WI38 (cell line): Measurements from ENCODE around the gene COL1A1.

Source experiments
- H3K4me3 ChIP-seq: 2 replicates; pipeline ENCODE4 v1.5.1; 2011; ENCODE audit warnings: low read depth, mild to moderate bottlenecking, control low read depth, low read length
- CTCF ChIP-seq: IDR thresholded peaks from 2 replicates; pipeline ENCODE4 v1.5.1; 2012; ENCODE audit warnings: low read depth, mild to moderate bottlenecking, control low read depth, low read length

Gene COL1A1

DNA sequence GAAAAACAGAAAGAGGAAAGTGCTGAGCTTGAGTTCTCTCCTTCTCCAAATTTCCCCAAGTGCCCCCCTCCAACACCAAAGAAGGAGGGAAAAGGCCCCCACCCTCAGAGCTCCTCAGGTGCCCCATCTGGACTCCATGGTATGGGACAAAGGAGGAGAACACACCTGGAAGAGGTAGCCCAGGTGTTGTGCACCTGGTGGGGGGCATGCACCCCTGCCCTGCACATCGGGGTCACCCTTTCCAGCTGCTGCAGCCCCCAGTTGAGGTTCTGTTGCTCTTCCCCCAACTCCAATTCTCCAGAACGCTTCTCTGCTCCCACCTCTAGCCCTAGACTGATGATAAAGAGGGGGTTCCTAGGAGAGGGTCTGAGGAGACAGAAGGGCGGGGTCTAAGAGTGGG, 3.0 kb upstream of the COL1A1 start:
- peak overlapping the region; percentile 27; the same call in 1 of the 2 replicates for H3K4me3 ChIP-seq
- no peak for TF ChIP-seq CTCF

DNA sequence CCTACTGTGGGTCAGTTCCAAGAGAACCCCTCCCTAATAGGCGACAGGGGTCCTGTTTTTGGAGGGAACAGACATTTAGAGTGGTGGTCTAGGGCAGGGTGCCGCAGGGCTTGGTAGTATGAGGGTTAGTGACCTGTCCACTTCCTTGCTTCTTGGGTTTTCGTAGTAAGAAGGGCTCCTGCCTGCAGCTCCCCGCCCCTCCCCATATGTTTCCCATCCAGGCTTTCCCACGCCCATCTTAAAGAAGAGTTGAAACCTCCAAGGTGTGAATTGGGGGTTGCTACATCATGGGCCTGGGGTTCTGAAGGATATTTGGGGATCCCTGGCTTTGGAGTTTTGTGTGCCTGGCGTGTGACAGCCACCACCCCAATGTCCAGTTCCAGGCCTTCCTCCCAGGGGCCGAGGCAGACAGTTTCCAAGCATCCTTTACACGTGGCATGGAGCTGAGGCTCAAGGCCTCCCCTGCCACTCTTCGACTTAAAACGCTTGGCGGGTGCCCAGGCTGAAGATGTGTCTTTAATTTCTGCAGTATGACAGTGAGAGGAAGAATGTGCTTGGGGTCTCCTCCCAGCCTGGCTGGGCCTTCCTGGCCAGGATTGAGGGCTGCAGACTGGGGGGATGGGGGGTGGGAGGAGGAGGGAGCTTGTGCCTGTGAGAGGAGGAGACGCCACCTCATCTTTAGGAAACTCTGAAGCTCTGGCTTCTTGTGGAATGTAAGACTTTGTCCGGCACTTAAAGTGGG, 2.3 kb upstream of the COL1A1 start:
- no peak for TF ChIP-seq CTCF
- peak overlapping the region; percentile 35 for H3K4me3 ChIP-seq

DNA sequence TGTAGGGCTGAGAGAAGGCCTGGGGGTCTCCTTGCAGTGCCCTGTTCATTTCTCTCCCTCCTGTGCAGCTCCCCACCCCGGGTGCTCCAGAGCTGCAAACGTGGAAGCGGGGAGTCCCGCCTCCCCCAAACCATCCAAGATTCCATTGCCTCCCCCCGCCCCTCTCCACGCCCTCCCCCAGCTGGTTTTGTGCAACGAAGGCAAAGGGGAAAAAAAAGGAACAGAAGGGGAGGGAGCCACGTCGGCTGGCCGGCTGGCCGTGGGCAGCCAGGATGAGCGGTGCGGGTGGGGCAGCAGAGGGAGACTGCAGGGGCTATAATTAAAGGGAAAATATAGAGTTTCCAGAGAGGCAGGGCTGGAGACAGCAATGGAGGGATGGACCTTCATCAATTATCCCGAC, 1.7 kb upstream of the COL1A1 start:
- peak overlapping the region; percentile 35 for H3K4me3 ChIP-seq
- TF ChIP-seq CTCF: no peak

DNA sequence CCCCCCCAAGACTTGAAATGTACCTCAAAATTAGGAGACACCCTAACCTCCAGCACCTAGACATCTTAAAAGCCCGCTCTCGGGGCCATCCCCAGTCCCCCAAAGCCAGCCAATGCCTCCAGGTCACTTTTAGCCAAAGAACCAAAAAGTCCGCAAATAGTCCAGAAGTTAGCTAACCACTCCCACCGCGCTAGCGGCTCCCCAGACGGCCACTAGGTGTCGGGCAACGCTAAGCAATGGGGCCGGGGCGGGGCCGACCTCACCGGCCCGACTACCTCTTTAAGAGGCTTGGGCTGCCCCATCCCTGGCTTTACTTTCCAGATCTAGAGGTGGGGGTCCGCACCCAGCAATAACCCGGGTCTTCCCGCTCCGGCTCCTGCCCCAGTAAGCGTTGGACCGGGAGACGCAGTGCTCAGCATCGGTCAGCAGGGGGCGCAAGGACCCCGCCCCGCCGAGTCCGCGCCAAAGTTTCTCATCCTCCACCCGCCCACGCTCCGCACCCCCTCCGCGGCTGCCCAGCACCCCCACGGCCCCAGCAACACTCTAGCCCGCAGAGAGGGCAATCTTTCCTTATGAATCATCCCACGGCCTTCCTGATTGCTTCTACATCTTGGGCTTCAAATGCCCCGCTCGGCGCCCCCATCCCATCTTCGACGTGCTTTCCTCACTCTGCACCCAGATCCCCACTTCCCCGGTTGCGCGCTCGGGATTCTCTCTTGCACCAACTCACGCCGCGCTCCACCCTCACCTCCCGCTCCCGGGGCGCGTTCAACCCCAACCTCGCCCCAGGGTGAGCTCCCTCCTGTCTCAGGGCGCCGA, 765 bp downstream of the COL1A1 start:
- H3K4me3 ChIP-seq: peak overlapping the region; percentile 100
- peak; percentile 92 for TF ChIP-seq CTCF

DNA sequence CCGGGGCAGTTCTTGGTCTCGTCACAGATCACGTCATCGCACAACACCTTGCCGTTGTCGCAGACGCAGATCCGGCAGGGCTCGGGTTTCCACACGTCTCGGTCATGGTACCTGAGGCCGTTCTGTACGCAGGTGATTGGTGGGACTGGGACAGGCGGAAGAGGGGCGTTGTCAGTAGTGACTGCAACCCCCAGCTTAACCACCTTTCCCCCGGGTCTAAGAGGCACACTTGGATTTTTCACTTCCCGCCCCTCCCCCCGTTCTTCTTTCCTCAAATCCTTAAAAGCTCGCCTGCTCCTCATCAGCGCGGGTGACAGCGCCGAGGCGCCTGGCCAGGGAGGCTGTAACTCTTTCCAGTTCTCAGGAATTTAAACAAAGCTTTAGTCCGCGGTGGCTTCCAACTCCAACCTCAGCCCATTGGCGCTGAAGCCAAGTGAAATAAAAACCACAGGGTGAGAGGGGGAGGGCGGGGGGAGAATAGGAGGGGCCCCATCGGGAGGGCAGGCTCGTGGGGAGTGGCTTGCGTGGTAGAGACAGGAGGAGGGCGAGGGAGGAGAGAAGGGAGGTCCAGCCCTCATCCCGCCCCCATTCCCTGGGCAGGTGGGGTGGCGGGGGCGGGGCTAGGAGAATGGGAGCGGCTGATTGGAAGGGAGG, 1.5 kb downstream of the COL1A1 start:
- H3K4me3 ChIP-seq: peak overlapping the region; percentile 100
- TF ChIP-seq CTCF: no peak

DNA sequence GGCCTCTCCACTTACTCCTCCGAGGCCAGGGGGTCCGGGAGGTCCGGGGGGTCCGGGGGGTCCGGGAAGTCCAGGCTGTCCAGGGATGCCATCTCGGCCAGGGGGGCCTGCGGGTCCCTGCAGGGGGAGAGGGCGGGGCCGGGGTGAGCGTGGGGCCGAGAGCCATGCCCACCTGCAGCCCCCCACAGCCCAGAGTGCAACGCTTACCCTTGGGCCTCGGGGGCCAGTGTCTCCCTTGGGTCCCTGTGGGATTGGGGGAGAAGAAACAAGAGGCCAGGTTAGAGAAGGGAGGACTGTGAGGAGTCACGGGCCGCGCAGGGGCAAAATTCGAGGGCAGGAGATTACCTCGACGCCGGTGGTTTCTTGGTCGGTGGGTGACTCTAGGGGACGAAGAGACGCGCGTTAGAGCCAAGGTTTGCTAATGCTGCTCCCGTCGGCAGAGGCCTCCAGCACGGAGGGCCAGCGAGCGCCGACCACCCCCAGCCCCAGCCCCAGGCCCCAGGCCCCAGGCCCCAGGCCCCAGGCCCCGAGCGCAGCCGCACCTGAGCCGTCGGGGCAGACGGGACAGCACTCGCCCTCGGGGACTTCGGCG, 2.1 kb downstream of the COL1A1 start:
- TF ChIP-seq CTCF: no peak
- peak overlapping the region; percentile 100 for H3K4me3 ChIP-seq
